ENCODE results near the gene MTMR3. TPM values are rescaled to one million over a fixed set of nuclear protein-coding genes. Genes with fewer than 3 reads are reported as not detected.

Gene MTMR3
- polyA plus RNA-seq, 1 experiment: 32.8 TPM

- Histone ChIP-seq H3K4me3 (ENCODE audit: low read depth, low read length) (no peak overlapping the region), H3K36me3 (ENCODE audit: control insufficient read depth, insufficient read depth, low read length) (no peaks in the 10 kb centered on the region; the same call in 1 of the 2 replicates), H3K27me3 (ENCODE audit: control insufficient read depth, insufficient read depth, low read length) (no peaks in the 10 kb centered on the region)
- no peak for DNase-seq (ENCODE audit: low read depth)
- ChIA-PET CTCF (no interaction called here), POLR2A (no interaction called here)
- TF ChIP-seq, protein P1, sequence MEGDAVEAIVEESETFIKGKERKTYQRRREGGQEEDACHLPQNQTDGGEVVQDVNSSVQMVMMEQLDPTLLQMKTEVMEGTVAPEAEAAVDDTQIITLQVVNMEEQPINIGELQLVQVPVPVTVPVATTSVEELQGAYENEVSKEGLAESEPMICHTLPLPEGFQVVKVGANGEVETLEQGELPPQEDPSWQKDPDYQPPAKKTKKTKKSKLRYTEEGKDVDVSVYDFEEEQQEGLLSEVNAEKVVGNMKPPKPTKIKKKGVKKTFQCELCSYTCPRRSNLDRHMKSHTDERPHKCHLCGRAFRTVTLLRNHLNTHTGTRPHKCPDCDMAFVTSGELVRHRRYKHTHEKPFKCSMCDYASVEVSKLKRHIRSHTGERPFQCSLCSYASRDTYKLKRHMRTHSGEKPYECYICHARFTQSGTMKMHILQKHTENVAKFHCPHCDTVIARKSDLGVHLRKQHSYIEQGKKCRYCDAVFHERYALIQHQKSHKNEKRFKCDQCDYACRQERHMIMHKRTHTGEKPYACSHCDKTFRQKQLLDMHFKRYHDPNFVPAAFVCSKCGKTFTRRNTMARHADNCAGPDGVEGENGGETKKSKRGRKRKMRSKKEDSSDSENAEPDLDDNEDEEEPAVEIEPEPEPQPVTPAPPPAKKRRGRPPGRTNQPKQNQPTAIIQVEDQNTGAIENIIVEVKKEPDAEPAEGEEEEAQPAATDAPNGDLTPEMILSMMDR (IDR thresholded peaks at IDR 0.05; ENCODE audit: insufficient read depth, low read depth, low read length): no peak
Observed at GRCh38 chr22:29988719-29989118, 105.7 kb downstream of the MTMR3 start.

DNA sequence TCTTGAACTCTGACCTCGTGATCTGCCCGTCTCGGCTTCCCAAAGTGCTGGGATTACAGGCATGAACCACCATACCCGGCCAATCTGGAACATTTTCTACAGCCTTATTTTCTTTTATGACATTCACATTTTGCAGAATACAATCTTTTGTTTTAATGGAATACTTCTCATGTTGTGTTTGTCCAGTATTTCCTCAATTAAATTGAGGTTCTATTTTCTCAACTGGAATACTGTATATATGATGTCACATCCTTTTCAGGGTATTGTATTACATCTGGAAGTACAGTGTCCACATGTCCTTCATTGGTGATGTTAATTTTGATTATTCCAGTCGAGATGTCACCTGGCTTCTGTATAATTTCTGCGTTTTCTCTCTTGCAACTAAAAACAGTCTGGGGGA lies 106.5 kb downstream of the MTMR3 start:
- Histone ChIP-seq H3K4me3 (ENCODE audit: low read depth, low read length) (no peak overlapping the region), H3K36me3 (ENCODE audit: control insufficient read depth, insufficient read depth, low read length) (no peaks in the 10 kb centered on the region; the same call in 1 of the 2 replicates), H3K27me3 (ENCODE audit: control insufficient read depth, insufficient read depth, low read length) (no peaks in the 10 kb centered on the region)
- POLR2A ChIA-PET: no interaction called here
- DNase-seq (ENCODE audit: low read depth): no peak
- TF ChIP-seq, protein P1 (IDR thresholded peaks at IDR 0.05; ENCODE audit: insufficient read depth, low read depth, low read length): no peak
- CTCF ChIA-PET: no interaction called here

DNA sequence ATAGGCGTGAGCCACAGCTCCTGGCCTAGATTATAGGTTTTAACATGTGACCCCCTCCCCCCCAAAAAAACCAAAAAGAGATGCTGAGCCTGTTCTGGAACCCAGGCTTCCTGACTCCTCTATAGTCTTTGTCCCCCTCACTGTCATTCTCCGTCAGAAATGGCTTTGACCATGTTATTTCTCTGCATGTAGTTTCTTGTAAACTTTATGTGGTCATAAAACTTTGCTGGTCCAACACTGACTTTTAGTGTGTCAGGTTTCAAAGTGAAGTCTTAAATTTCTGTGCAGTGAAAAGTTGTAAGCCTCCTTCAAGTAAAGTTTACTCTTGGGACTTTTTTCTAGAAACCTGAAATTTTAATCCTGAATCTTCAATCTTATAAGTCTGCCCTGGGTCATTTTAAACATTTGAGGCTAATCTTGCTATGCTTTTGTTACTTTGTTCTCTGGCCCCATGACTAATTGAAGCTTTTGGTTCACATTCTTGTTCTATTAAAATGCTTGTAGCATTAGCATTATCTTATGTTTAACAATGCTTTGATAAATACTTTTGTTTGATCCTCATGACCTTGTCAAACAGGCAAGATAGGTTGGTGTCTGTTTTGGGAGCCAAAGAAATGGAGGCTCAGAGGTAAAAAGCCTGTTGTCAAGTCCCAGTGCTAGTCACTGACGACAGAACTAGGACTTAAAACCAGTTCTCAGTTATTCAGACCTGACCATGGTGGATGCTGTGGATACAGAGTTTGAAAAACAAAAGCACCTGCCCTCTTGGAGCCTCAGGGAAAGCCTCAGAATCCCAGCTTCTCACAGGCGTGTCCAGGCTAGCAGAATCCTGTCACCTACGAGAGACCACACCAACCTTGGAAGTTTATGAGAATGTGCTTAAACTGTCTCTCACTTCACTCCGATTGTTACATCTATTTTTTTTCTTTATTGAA lies 109.6 kb downstream of the MTMR3 start:
- POLR2A ChIA-PET: no interaction called here
- no peak for DNase-seq (ENCODE audit: low read depth)
- Histone ChIP-seq H3K4me3 (ENCODE audit: low read depth, low read length) (no peak overlapping the region), H3K27me3 (ENCODE audit: control insufficient read depth, insufficient read depth, low read length) (no peaks in the 10 kb centered on the region), H3K36me3 (ENCODE audit: control insufficient read depth, insufficient read depth, low read length) (no peaks in the 10 kb centered on the region)
- CTCF ChIA-PET: interaction anchor here (1.3 kb wide), 2 partner anchors 13 to 367 kb away, joined by 4 to 6 read pairs; no protein-coding TSS in a partner anchor
- TF ChIP-seq, protein P1 (IDR thresholded peaks at IDR 0.05; ENCODE audit: insufficient read depth, low read depth, low read length): no peak

DNA sequence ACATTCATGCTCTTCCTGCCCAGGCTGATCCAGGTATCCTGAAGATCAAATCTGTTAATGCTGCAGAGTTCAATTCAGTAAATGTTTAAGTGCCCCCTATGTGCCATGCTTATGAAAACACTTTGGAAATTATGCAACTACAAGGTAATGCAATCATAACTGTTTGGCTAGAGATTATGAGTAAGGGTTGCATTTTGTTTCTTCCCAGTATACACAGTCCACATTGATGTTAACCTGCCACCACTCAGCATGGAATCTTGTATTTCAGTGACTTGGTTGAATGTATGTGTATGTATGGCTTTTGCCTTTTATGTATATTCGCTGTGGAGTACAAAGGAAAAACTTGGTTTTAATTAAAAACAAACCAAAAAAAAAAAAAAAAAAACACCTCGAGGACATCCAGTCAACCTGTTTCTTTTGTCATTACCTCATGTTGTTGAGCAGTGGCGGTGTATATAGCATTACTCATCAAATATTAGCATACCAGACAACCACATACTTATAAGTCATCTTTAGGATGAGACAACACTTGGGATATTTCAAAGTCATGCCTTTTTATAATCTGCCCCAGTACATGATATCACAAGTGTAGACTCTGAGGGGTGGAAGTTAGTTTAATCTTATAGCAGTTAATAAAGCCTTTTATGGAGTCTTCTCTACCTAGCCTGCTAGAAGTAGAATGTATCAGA lies 111.2 kb downstream of the MTMR3 start:
- TF ChIP-seq, protein P1 (IDR thresholded peaks at IDR 0.05; ENCODE audit: insufficient read depth, low read depth, low read length): peak; percentile 18; the same call in 1 of the 2 replicates
- no peaks in the 10 kb centered on the region for H3K27me3 ChIP-seq (ENCODE audit: control insufficient read depth, insufficient read depth, low read length)
- no peak overlapping the region for H3K4me3 ChIP-seq (ENCODE audit: low read depth, low read length)
- POLR2A ChIA-PET: no interaction called here
- no peaks in the 10 kb centered on the region for H3K36me3 ChIP-seq (ENCODE audit: control insufficient read depth, insufficient read depth, low read length)
- CTCF ChIA-PET: interaction anchor here (3.5 kb wide), 1 partner anchor 11 kb away, joined by 40 read pairs; no protein-coding TSS in a partner anchor
- peak; percentile 38 for DNase-seq (ENCODE audit: low read depth)

DNA sequence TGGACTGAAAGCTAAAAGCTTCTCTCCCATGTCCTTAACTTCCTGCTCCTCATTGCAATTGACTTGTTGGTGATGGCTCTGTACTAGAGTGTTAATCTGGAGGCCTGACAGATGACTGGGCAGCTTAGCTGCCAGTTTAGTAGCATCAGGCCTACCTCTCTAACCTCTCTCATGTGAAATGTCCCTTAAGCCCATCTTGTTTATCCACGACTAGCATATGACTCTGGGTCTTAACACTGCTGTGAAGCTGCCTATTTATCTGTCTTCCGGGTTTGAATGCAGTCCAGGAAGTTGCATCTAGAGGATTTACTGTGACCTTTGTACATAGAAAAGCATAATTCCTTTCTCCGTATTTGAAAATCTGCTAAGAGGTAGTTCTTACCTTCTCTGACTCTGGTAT lies 112.0 kb downstream of the MTMR3 start:
- no peak overlapping the region for H3K4me3 ChIP-seq (ENCODE audit: low read depth, low read length)
- TF ChIP-seq, protein P1 (IDR thresholded peaks at IDR 0.05; ENCODE audit: insufficient read depth, low read depth, low read length): no peak
- no peak for DNase-seq (ENCODE audit: low read depth)
- no peaks in the 10 kb centered on the region for H3K27me3 ChIP-seq (ENCODE audit: control insufficient read depth, insufficient read depth, low read length)
- ChIA-PET POLR2A (no interaction called here), CTCF (interaction anchor here (1.2 to 3.5 kb wide), 2 partner anchors 10 to 174 kb away, joined by 3 to 40 read pairs; no protein-coding TSS in a partner anchor)
- H3K36me3 ChIP-seq (ENCODE audit: control insufficient read depth, insufficient read depth, low read length): no peaks in the 10 kb centered on the region

All from BJ (cell line).